Memory B cell (primary cell): ENCODE results near the gene GLIS1.
"Not testable (repeated sequence)": the region's sequence is repeated elsewhere in the genome, so short reads cannot be mapped to it uniquely, and the experiment has no call there.

ENCODE experiments used
- ATAC-seq: fragments of 150-1000 bp; cut with Tn5 transposase; 2 replicates; pipeline ENCODE4 v1.10.0; 2021; ENCODE audit warnings: low read depth, mild to moderate bottlenecking, moderate library complexity
- DNase-seq, 2 donors: peaks; one replicate each; pipeline ENCODE4 v3.0.0; 2022; ENCODE audit warnings: low spot score in 2 of 2
- H3K27ac Mint-ChIP-seq: one replicate; pipeline ENCODE4 v1.8.0; 2022; ENCODE audit warnings: mild to moderate bottlenecking, moderate library complexity, mixed read lengths
- H3K27me3 Mint-ChIP-seq: one replicate; pipeline ENCODE4 v1.8.0; 2022; ENCODE audit warnings: mixed read lengths
- H3K36me3 Mint-ChIP-seq: one replicate; pipeline ENCODE4 v1.8.0; 2022; ENCODE audit warnings: mild to moderate bottlenecking, mixed read lengths
- H3K4me1 Mint-ChIP-seq: one replicate; pipeline ENCODE4 v1.8.0; 2022; ENCODE audit warnings: mixed read lengths
- H3K4me3 Mint-ChIP-seq: one replicate; pipeline ENCODE4 v1.8.0; 2022; ENCODE audit warnings: mild to moderate bottlenecking, moderate library complexity, mixed read lengths
- H3K9me3 Mint-ChIP-seq: one replicate; pipeline ENCODE4 v1.8.0; 2022; ENCODE audit warnings: mixed read lengths

Gene GLIS1

DNA sequence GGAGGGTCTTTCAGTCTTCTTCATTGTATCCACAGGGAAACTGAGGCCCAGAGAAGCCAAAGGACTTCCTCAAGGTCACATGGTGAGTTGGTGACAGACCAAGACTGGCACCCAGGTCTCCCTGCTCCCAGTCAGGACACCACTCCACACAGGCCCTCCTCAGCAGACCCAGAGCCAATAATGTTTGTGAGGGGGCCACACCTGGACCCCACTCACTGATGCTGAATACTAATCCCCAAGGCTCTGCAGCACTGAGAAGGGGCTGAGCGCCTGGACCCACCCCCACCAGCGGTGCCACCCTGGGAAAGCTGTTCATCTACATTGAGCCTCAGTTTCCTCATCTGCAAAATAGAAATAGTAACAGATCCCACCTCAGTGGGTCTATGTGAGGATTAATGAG, 79.5 kb downstream of the GLIS1 start:
- Mint-ChIP-seq H3K36me3 (no peaks in the 10 kb centered on the region), H3K9me3 (no peaks in the 10 kb centered on the region), H3K4me1 (no peaks in the 10 kb centered on the region), H3K27ac (no peak overlapping the region), H3K4me3 (no peak overlapping the region), H3K27me3 (peaks cover 14% of the 10 kb centered on the region)
- DNase-seq (no peak), ATAC-seq (no peak)

DNA sequence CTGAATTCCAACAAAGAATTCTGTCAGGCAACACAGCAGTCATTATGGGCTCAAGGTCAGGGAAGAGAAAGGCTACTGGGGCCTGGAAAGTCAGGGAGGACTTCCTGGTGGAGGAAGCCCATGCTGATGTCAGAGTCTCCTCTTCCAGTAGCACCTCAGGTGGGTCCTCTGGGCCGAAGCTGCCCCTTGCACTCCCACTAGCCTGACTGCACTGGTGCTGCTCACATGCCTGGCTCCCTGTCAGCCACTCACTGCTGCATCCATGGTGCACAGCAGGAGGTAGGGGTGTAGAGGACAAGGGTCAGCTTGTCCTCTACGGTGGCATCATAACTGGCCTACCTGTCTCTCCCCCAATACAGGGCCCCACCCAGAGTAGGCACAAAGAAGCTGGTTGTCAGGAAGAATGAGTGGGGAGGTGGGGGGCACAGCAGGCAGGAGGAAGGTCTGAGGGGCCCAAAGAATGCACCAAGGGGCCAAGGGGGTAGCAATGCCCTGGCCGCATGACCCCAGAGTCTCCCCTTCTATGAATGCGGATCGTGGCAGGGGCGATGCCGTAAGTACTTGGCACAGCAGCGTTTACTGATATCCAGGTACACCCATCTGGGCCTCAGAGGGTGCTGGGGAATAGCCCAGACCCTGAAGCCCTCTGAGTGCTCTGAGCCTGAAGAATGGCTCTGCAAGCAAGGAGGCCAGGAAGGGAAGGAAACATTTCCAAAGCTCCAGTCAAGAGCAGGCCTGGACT, 80.3 kb downstream of the GLIS1 start:
- H3K27me3 Mint-ChIP-seq: peaks cover 19% of the 10 kb centered on the region
- H3K4me3 Mint-ChIP-seq: no peak overlapping the region
- H3K9me3 Mint-ChIP-seq: no peaks in the 10 kb centered on the region
- no peaks in the 10 kb centered on the region for H3K4me1 Mint-ChIP-seq
- ATAC-seq (no peak), DNase-seq (no peak)
- no peak overlapping the region for H3K27ac Mint-ChIP-seq
- H3K36me3 Mint-ChIP-seq: no peaks in the 10 kb centered on the region

GRCh38 chr1:53657891-53658396, 81.0 kb downstream of the GLIS1 start:
- DNase-seq (no peak), ATAC-seq (no peak)
- no peak overlapping the region for H3K4me3 Mint-ChIP-seq
- no peaks in the 10 kb centered on the region for H3K36me3 Mint-ChIP-seq
- no peaks in the 10 kb centered on the region for H3K9me3 Mint-ChIP-seq
- H3K27ac Mint-ChIP-seq: no peak overlapping the region
- peaks cover 19% of the 10 kb centered on the region for H3K27me3 Mint-ChIP-seq
- H3K4me1 Mint-ChIP-seq: no peaks in the 10 kb centered on the region

DNA sequence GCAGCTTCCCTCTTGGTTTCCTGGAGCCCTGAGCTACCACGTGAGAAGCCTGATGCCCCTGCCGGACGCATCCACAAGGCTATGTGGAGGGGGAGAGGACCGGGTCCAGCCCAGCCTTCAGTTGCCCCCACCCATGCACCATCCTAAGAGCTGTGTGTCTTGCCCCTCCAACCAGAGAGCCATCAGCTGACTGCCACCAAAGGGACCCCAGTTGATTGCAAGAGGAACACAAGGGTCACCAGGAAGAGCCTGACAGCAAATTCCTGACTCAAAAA, 81.5 kb downstream of the GLIS1 start:
- H3K27ac Mint-ChIP-seq: no peak overlapping the region
- DNase-seq (no peak), ATAC-seq (no peak)
- no peaks in the 10 kb centered on the region for H3K9me3 Mint-ChIP-seq
- H3K36me3 Mint-ChIP-seq: no peaks in the 10 kb centered on the region
- H3K4me3 Mint-ChIP-seq: no peak overlapping the region
- no peaks in the 10 kb centered on the region for H3K4me1 Mint-ChIP-seq
- peaks cover 19% of the 10 kb centered on the region for H3K27me3 Mint-ChIP-seq

DNA sequence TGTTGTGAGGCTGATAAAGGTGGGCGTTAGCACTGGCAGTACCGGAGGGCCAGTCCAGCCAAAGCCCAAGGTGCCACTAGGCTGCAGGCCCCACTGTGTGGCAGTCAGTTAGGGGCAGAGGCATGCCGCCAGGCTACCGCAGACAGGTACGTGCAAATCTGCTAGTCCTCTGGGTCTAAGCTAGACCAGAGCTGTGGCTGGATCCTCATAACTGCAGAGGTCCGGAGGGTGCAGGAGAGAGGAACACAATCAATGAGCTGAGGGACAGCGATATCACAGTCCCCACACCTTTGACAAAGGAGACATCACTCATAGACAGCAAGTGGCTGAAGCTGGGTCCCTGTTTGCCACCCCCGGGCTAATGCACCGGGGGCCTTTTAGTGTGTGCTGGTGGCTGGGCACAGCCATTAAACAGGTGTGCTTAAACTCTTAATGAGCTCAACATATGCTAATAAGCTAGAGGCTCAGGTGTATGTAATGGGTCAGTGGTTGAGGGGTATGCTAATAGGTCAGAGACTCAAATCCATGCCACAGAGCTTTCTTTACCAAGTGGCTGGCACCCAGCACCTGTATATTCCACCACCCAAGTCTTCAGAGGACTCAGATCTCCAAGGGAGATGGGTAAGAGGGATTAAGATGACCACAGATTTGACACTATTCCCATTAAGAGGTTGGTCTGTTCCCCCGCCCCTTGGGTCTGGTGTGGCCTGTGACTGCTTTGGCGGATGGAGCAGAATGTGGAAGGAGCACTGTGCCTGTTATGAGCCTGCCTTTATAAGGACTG, 82.0 kb downstream of the GLIS1 start:
- Mint-ChIP-seq H3K4me3 (no peak overlapping the region), H3K27ac (no peak overlapping the region), H3K9me3 (no peaks in the 10 kb centered on the region), H3K27me3 (peaks cover 19% of the 10 kb centered on the region), H3K4me1 (no peaks in the 10 kb centered on the region), H3K36me3 (no peaks in the 10 kb centered on the region)
- DNase-seq: no peak
- no peak for ATAC-seq

- H3K4me3 Mint-ChIP-seq: no peak overlapping the region
Measured at GRCh38 chr1:53655931-53656746, 82.8 kb downstream of the GLIS1 start.

GRCh38 chr1:53654216-53655210, 84.5 kb downstream of the GLIS1 start:
- Mint-ChIP-seq H3K4me3 (no peak overlapping the region), H3K27me3 (peaks cover 15% of the 10 kb centered on the region), H3K27ac (no peak overlapping the region), H3K36me3 (no peaks in the 10 kb centered on the region), H3K9me3 (no peaks in the 10 kb centered on the region), H3K4me1 (no peaks in the 10 kb centered on the region)
- ATAC-seq: no peak
- DNase-seq: no peak

More at GRCh38 chr1:53655931-53656746, 82.8 kb downstream of the GLIS1 start:
- H3K4me1 Mint-ChIP-seq: no peaks in the 10 kb centered on the region
- ATAC-seq: no peak
- H3K27me3 Mint-ChIP-seq: peaks cover 19% of the 10 kb centered on the region
- no peaks in the 10 kb centered on the region for H3K36me3 Mint-ChIP-seq
- H3K9me3 Mint-ChIP-seq: no peaks in the 10 kb centered on the region
- H3K27ac Mint-ChIP-seq: no peak overlapping the region
- DNase-seq: no peak

DNA sequence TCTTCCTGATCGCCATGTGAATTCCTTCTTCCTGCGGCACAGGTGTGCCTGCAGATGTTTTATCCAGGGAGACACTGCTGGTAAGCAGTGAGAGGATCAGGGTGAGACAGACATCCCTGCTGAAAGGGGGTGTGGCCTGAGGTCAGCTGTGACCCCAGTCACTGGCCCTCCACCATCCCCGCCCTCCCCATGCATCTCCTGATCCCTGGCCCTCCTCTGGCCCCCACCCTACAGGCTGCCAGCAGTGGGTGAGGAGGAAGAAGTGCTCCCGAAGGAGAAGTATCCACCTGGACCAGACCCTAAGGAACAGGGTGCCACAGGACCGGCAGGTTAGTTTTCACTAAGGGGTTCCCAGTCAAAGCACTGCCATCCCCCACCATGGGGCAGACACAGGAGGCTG, 85.3 kb downstream of the GLIS1 start:
- Mint-ChIP-seq H3K27ac (no peak overlapping the region), H3K9me3 (no peaks in the 10 kb centered on the region), H3K4me3 (no peak overlapping the region), H3K36me3 (no peaks in the 10 kb centered on the region), H3K4me1 (no peaks in the 10 kb centered on the region), H3K27me3 (peaks cover 15% of the 10 kb centered on the region)
- DNase-seq (no peak), ATAC-seq (no peak)

- Mint-ChIP-seq H3K4me3 (no peak overlapping the region), H3K27me3 (peaks cover 15% of the 10 kb centered on the region), H3K36me3 (no peaks in the 10 kb centered on the region), H3K27ac (no peak overlapping the region), H3K9me3 (no peaks in the 10 kb centered on the region), H3K4me1 (no peaks in the 10 kb centered on the region)
- DNase-seq (no peak), ATAC-seq (no peak)
Measured at GRCh38 chr1:53653200-53653575, 85.8 kb downstream of the GLIS1 start.

DNA sequence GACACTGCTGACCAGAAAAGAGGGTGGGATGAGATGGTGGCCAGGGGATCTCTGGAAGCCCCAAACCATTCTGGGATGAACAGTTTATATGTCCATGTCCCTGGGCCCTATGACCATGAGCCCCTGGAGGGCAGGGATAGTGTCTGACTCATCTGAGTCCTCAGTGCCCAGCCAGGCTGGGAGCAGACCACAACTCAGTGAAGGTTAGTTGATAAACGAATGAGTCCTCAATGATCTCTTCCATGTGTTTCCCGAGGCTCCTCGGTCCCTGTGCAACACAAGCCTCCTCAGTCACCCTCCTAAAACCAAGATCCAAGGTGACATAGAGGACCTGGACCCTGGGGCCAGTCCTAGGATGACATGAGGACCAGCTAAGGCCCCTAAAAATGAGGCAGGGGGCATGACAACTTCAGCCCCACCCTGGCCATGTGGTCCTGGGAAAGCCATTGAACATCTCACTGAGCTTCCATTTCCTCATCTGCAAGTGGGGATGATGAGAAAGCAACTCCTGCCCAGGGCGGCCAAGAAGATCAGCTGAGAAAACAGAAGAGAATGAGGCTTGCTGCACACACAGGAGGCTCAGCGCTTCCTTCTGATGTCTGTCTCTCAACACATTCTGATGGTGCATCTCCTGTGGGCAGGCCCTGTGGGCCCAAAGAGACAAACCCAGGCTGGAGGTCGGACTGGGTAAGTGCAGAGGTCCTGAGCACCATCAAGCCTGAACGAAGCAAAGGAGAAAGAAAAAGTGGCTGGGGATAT, 86.3 kb downstream of the GLIS1 start:
- ATAC-seq: no peak
- Mint-ChIP-seq H3K27ac (no peak overlapping the region), H3K4me1 (no peaks in the 10 kb centered on the region), H3K4me3 (no peak overlapping the region), H3K9me3 (no peaks in the 10 kb centered on the region), H3K27me3 (peaks cover 11% of the 10 kb centered on the region), H3K36me3 (no peaks in the 10 kb centered on the region)
- no peak for DNase-seq

- no peak for DNase-seq
- Mint-ChIP-seq H3K36me3 (no peaks in the 10 kb centered on the region), H3K4me1 (no peaks in the 10 kb centered on the region), H3K9me3 (no peaks in the 10 kb centered on the region), H3K4me3 (no peak overlapping the region), H3K27me3 (peaks cover 12% of the 10 kb centered on the region), H3K27ac (no peak overlapping the region)
- ATAC-seq: no peak
Measured at GRCh38 chr1:53651356-53651755, 87.6 kb downstream of the GLIS1 start.

- H3K27me3 Mint-ChIP-seq: peaks cover 5% of the 10 kb centered on the region
- DNase-seq (no peak), ATAC-seq (no peak)
- no peaks in the 10 kb centered on the region for H3K4me1 Mint-ChIP-seq
- no peaks in the 10 kb centered on the region for H3K9me3 Mint-ChIP-seq
- H3K27ac Mint-ChIP-seq: no peak overlapping the region
- no peak overlapping the region for H3K4me3 Mint-ChIP-seq
- H3K36me3 Mint-ChIP-seq: no peaks in the 10 kb centered on the region
Measured at GRCh38 chr1:53648516-53648915, 90.4 kb downstream of the GLIS1 start.

DNA sequence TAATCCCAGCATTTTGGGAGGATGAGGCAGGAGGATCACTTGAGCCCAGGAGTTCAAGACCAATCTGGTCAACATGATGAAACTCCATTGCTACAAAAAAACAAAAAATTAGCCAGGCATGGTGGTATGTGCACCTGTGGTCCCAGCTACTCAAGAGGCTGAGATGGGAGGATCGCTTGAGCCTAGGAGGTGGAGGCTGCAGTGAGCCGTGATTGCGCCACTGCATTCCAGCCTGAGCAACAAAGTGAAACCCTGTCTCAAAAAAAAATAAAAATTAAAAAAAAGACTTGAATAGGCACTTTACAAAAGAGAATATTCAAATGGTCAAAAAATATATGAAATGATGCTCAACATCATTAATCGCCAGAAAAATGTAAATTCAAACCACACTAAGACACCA, 91.0 kb downstream of the GLIS1 start:
- DNase-seq, H3K4me3 Mint-ChIP-seq, H3K27me3 Mint-ChIP-seq, H3K9me3 Mint-ChIP-seq, H3K27ac Mint-ChIP-seq, ATAC-seq, H3K36me3 Mint-ChIP-seq, H3K4me1 Mint-ChIP-seq: not testable (repeated sequence)
